AG04449 (cell line): ENCODE measurements around the gene GON7.
"Not testable (repeated sequence)": the region's sequence is repeated elsewhere in the genome, so short reads cannot be mapped to it uniquely, and the experiment has no call there.

Experiments used
- CTCF ChIA-PET: fragments of 350-600 bp; formaldehyde crosslinking; extraction: SDS; loops from one replicate; lab custom pipeline; 2021; ENCODE audit warnings: antibody characterized with exemption; lab: Yijun Ruan, JAX
- POLR2A ChIA-PET: fragments of 400-600, 350-600 bp; formaldehyde crosslinking; extraction: SDS; loops from one replicate; lab custom pipeline; 2020; ENCODE audit warnings: antibody characterized with exemption, inconsistent platforms; lab: Yijun Ruan, JAX
- DNase-seq: peaks from one replicate; pipeline ENCODE4 v3.0.0-alpha.2; 2010; ENCODE audit warnings: low read depth, low spot score
- H3K4me3 ChIP-seq: 2 replicates; pipeline ENCODE4 v1.5.1; 2011; ENCODE audit warnings: low read depth, mild to moderate bottlenecking, control low read depth, low read length
- CTCF ChIP-seq: IDR thresholded peaks from one replicate; pipeline ENCODE4 v1.5.1; 2011; ENCODE audit warnings: mild to moderate bottlenecking, moderate library complexity, low read length, control low read depth, inconsistent platforms; ENCODE audit not compliant: insufficient read depth; ENCODE audit errors: missing control alignments

Gene GON7

GRCh38 chr14:93173943-93174395 is 32.9 kb downstream of the GON7 start:
- DNase-seq = no peak
- CTCF ChIA-PET = interaction anchor here (0.9 to 8.9 kb wide), 5 partner anchors 10 to 222 kb away, joined by 3 to 68 read pairs (median 6); partner anchors contain the start of genes ITPK1 and MOAP1
- POLR2A ChIA-PET = no interaction called here
- no peak for TF ChIP-seq CTCF
- no peak overlapping the region for H3K4me3 ChIP-seq

GRCh38 chr14:93171376-93171775 is 35.5 kb downstream of the GON7 start:
- ChIA-PET POLR2A (no interaction called here), CTCF (interaction anchor here (1.7 kb wide), 1 partner anchor 38 kb away, joined by 3 read pairs; no protein-coding TSS in a partner anchor)
- no peak overlapping the region for H3K4me3 ChIP-seq
- TF ChIP-seq CTCF = no peak
- DNase-seq = no peak

GRCh38 chr14:93170141-93170540 is 36.7 kb downstream of the GON7 start:
- CTCF ChIA-PET = interaction anchor here (1.6 to 1.7 kb wide), 2 partner anchors 8 to 37 kb away, joined by 3 to 10 read pairs; no protein-coding TSS in a partner anchor
- DNase-seq, POLR2A ChIA-PET, H3K4me3 ChIP-seq: not testable (repeated sequence)

GRCh38 chr14:93169619-93170018 is 37.2 kb downstream of the GON7 start:
- DNase-seq, H3K4me3 ChIP-seq: not testable (repeated sequence)
- ChIA-PET POLR2A (interaction anchor here (0.6 kb wide), 1 partner anchor 13 kb away, joined by 3 read pairs; no protein-coding TSS in a partner anchor), CTCF (interaction anchor here (0.8 to 1.7 kb wide), 4 partner anchors 9 to 56 kb away, joined by 3 to 10 read pairs (median 4); partner anchors contain the start of gene MOAP1)

- DNase-seq, H3K4me3 ChIP-seq, POLR2A ChIA-PET: not testable (repeated sequence)
- CTCF ChIA-PET = interaction anchor here (0.8 to 2.5 kb wide), 5 partner anchors 8 to 55 kb away, joined by 3 to 22 read pairs (median 6); partner anchors contain the start of gene MOAP1
Observed at GRCh38 chr14:93168610-93169009, 38.3 kb downstream of the GON7 start.

- H3K4me3 ChIP-seq, POLR2A ChIA-PET, DNase-seq: not testable (repeated sequence)
- CTCF ChIA-PET = interaction anchor here (2.1 to 6.3 kb wide), 3 partner anchors 11 to 52 kb away, joined by 8 to 46 read pairs (median 22); no protein-coding TSS in a partner anchor
Observed at GRCh38 chr14:93165271-93166265, 41.3 kb downstream of the GON7 start.

GRCh38 chr14:93163564-93163963 is 43.3 kb downstream of the GON7 start:
- DNase-seq = no peak
- no peak for TF ChIP-seq CTCF
- ChIA-PET POLR2A (no interaction called here), CTCF (interaction anchor here (0.9 to 6.3 kb wide), 3 partner anchors 13 to 212 kb away, joined by 3 to 46 read pairs (median 5); no protein-coding TSS in a partner anchor)
- H3K4me3 ChIP-seq = no peak overlapping the region

- POLR2A ChIA-PET = no interaction called here
- H3K4me3 ChIP-seq = no peak overlapping the region
- no peak for TF ChIP-seq CTCF
- CTCF ChIA-PET = interaction anchor here (0.7 to 6.3 kb wide), 7 partner anchors 7 to 45 kb away, joined by 3 to 46 read pairs (median 4); partner anchors contain the start of genes LYSET and MOAP1
- no peak for DNase-seq
Observed at GRCh38 chr14:93161411-93161940, 45.4 kb downstream of the GON7 start.
